Suppressor macrophage treated with lipopolysaccharide for 1 hour (primary cell): ENCODE data around the gene SAMD4B.
"Not testable (repeated sequence)": the region's sequence is repeated elsewhere in the genome, so short reads cannot be mapped to it uniquely, and the experiment has no call there.

Experiments
- DNase-seq, 3 donors: peaks; one replicate each; pipeline ENCODE4 v3.0.0-alpha.2; 2020 to 2022

Gene SAMD4B

GRCh38 chr19:39310558-39311311, 31.5 kb upstream of the SAMD4B start:
- DNase-seq = peak in 2 of 3 donors; percentile 11 to 22

DNA sequence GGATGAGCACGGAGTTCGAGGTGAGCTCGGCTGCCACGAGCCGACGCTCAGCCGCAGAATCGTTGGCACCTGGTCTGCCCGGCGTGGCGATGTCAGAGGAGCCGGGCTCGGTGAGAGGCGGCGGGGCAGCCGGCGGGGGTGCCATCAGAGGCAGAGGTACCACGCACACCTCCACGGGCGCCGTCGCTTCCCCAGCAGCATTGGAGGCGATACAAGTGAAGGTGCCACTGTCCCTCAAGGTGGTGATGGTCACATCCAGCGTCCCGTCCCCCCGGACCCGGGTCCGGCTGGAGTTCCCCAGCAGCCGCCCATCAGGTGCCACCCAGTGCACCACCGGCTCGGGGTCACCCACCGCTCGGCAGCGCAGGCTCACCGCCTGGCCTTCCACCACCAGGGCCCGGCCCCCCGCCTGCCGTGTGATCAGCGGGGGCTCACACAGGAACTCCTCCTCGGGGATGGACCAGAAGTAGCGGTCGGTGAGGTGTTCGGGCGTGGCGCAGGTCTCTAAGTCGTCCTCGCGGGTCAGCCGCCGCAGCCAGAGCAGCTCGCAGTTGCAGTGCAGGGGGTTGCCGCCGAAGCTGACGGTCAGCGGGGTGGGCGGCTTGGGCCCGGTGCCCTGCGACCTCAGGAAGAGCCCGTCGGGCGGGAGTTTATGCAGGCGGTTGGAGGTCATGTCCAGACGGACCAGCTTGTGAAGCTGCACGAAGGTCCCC, 28.0 kb upstream of the SAMD4B start:
- no peak for DNase-seq

GRCh38 chr19:39315933-39316332, 26.3 kb upstream of the SAMD4B start:
- DNase-seq = no peak

GRCh38 chr19:39316627-39317321, 25.4 kb upstream of the SAMD4B start:
- DNase-seq = no peak

- no peak for DNase-seq
Observed at GRCh38 chr19:39317476-39317875, 24.7 kb upstream of the SAMD4B start.

DNA sequence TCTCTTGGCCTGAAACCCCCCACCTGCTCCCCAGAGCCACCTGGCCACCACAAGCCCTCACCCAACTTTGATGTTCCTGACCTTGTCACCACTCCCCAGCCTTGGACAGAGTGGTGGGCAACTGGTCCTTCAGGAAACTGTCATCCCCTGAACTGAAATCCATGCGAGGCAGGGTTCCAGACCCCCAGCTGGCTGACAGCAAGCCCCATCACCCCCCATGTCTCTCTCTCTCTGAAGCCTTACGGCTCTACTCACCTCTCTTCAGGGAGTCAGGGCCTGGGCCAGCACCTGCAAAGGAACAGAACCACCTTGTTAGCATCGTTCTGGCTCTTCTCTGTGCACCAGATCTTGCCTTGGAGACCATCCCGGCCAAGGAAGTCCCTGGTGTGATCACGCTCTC, 24.1 kb upstream of the SAMD4B start:
- DNase-seq = no peak

DNA sequence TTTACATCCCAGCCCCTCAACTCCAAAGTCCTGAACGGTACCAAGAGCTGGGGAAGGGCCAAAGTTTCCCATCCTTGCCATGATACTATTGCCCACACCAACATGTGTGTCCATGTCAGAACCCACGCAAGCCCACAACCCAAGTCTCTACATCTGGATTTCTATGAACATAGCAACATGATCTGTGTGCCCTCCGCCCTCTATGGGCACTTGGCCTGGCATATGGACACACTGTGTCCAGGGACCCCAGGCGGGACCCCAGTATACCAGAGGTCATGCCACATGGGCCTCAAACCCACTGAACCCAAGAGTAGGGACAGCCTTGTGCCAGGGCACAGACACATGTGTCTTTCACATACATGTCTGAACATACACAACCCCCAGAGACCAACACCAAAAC, 23.5 kb upstream of the SAMD4B start:
- no peak for DNase-seq

- DNase-seq = no peak
Observed at GRCh38 chr19:39319098-39319891, 22.9 kb upstream of the SAMD4B start.

- DNase-seq = no peak
Observed at GRCh38 chr19:39319892-39320248, 22.4 kb upstream of the SAMD4B start.

DNA sequence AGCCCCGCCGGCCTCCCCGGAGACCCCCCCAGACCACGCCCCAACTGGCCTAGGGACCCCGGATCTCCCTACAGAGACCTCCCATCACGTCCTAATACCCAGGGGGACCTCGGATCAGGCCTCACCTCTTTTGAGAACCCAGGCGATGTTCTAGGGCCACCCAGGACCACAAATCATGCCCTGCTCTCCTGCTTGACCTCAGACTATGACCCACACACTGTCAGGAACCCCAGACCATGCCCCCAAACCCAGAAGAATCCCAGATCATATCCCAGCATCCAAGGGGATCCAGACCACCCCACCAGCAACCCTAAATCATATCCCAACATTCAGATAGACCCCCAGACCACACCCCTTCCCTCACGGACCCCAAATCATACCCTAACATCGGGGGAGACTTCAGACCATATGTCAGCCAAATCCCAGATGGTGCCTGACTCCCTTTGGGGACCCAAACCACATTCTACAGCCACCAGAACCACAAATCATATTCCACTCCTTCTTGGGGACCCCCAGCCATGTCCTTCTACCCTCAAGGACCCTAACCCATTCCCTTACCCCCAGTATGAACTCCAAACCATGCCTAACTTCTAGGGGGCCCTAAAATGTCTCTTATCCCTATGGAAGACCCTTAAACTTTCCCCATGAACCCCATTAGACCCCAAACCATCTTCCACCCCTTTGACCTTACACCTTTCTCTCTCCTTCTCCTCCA, 20.9 kb upstream of the SAMD4B start:
- DNase-seq = no peak

- DNase-seq = no peak
Observed at GRCh38 chr19:39321832-39322176, 20.4 kb upstream of the SAMD4B start.

DNA sequence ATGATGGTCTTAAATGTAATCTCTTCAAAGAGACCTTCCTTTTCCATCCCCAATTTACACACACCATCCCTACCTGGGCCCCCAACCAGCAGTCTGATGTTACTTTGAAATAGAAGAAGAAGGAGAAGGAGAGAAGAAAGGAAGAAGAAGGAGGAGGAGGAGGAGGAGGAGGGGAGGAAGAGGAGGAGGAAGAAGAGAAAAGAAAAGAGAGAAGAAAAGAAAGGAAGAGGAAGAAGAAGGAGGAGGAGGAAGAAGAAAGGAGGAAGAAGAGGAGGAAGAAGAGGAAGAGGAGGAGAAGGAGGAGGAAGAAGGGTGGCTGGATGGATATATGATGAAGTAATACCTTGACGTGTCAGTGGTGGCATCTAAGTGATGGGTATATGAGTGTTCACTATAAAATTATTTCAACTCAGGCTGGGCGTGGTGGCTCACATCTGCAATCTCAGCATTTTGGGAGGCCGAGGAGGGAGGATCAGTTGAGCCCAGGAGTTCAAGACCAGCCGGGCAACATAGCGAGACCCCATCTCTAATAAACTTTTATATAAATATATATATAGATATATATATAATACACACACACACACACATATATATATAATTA, 17.9 kb upstream of the SAMD4B start:
- no peak for DNase-seq

DNA sequence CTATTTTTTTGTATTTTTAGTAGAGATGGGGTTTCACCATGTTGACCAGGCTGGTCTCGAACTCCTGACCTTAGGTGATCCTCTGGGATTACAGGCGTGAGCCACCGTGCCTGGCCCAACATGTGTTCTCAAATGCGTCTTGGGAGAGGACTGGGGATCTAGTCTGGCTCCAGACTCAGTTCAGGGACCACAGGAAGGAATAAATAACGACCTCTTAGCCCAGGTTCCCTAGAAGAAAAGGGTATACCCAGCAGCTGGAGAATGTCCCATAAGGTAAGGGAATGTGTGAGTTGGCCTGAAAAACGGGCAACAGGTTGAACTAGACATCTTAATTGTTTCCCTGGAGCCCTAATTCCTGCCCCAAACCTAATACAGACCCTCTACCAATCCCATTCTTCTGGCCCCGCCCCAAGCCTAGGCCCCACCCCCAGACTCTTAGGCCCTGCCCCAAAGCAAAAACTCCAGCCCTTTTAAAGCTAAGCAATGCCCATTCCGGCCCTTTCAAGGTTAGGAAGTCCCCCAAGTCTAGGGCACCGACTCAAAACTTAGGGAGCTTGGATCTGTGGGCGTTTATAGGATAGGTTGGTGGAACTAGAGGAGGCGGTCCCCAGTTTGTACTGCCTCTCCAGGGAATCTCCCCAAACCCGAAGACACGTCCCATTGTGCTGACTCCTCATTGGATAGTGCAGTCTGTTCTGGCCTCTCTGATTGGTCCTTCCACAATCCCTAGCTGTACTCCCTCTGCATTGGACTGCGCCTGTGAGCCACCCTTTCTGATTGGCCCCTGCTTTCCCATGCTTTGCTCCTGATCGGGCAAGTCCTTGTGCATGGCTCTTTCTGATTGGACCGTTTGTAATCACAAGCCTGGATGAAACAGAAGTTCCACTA, 16.2 kb upstream of the SAMD4B start:
- DNase-seq = peak; percentile 39 to 74 (median 66)

DNA sequence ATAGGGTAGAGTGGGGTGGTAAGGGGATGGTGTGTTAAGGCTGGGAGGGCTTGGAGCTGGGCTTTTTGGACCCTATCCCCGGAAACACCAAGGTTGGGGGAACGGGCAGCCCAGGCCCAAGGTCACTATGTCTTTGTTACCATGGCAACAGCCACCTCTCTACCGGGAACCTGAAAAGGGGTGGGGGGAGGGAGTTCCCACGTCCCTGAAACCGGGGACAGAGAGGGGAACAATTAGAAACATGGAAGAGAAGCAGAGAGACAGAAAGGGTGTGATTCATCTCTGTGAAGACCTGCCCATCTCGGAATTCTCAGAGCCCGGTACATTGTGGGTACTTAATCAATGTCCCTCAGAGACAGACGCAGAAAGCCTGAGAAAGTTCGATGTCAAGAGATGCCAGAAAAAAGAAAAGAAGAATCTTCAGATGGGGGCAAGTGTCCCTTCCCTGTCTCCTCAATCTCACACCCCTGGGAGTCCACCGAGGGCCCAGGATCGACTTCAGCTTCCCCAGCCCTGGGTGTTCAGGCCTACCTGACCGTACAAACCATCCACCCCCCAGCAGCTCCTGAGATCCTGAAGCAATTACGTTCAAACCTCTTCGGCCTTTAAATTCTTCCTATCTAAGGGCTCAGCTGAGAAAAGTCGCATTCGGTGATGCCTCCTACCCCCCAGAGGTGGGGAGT, 14.7 kb upstream of the SAMD4B start:
- no peak for DNase-seq

- DNase-seq = peak; percentile 82 to 89 (median 88)
Observed at GRCh38 chr19:39328046-39328705, 14.0 kb upstream of the SAMD4B start.

DNA sequence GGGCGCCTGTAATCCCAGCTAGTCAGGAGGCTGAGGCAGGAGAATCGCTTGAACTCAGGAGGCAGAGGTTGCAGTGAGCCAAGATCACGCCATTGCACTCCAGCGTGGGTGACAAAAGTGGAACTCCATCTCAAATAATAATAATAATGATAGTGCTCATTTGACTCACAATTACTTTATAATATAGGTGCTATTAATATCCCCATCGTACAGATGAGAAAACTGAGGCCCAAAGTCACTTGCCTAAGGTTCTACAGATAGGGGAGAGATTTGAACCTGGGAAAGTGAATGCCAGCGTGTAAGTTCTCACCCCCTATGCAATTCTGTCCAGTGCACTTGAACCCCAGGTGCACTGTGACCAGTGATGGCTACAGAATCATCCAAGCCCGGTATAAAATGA, 12.3 kb upstream of the SAMD4B start:
- no peak for DNase-seq

- DNase-seq = no peak
Observed at GRCh38 chr19:39332293-39332692, 9.9 kb upstream of the SAMD4B start.

- not testable (repeated sequence) for DNase-seq
Observed at GRCh38 chr19:39332738-39333137, 9.5 kb upstream of the SAMD4B start.

DNA sequence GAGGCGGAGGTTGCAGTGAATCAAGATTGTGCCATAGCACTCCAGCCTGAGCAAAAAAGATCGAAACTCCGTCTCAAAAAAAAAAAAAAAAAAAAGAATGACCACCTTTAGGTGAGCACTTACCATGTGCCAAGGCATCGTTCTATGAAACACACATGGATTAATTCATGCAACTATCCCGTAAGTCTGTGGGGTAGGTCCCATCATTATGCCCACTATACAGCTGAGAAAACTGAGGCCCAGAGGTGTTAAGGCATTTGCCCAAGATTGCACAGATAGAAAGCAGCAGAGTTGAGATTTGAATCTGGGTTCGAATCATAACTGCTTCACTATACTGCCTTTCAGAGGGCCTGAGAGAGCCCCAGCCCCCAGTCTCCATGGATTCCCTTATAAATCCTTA, 8.7 kb upstream of the SAMD4B start:
- DNase-seq = no peak

DNA sequence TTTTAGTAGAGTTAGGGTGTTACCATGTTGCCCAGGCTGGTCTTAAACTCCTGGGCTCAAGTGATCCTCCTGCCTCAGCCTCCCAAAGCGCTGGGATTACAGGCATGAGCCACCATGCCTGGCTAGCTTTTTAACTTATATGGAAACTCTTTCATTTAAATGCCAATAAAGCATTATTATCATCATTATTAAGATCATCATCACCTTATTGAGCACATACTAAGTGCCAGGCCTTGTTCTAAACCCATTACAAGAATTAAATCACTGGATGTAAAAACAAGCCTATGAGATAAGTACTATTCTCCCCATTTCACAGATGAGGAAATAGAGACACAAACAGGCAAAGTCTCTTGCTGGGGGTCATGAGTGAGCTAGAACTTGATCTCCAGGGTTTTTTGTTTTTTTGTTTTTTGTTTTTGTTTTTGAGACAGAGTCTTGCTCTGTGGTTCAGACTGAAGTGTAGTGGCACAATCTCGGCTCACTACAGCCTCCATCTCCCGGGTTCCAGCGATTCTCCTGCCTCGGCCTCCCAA, 7.7 kb upstream of the SAMD4B start:
- no peak for DNase-seq
